ENCODE data around the gene FBXO31.

- TF ChIP-seq CTCF (IDR thresholded peaks at IDR 0.05; ENCODE audit: insufficient read depth, low read length) (no peak), POLR2AphosphoS5 (IDR thresholded peaks at IDR 0.05; ENCODE audit: low read depth) (no peak), SPI1 (IDR thresholded peaks at IDR 0.05; ENCODE audit: borderline replicate concordance, low read depth) (no peak), GABPA (IDR thresholded peaks at IDR 0.05; ENCODE audit: low read depth) (no peak)
These were observed 33.4 kb upstream of the FBXO31 start for GRCh38 chr16:87416826-87417527.
